GM12878 (cell line): ENCODE measurements around the gene NT5M. TPM values are rescaled to one million over a fixed set of nuclear protein-coding genes. Genes with fewer than 3 reads are reported as not detected.

ENCODE experiments used
- ATAC-seq: fragments of 200-7000 bp; cut with Tn5 transposase; 3 replicates; pipeline ENCODE4 v1.9.1; 2020; ENCODE audit warnings: mild to moderate bottlenecking, moderate library complexity
- BruUV-seq: library from RNA; stranded (reverse); fragments of 400-500 nt; replicated peaks from 2 replicates; lab custom pipeline; 2021; lab: Mats Ljungman, UMichigan
- CTCF ChIA-PET: fragments of 300-600 bp; sonication (Branson Sonifier 250); formaldehyde crosslinking; extraction: SDS; loops from one replicate; lab custom pipeline; 2021; ENCODE audit warnings: inconsistent platforms; lab: Yijun Ruan, JAX
- POLR2A ChIA-PET: fragments of 350-600 bp; formaldehyde crosslinking; extraction: SDS; loops from one replicate; lab custom pipeline; 2021; ENCODE audit warnings: inconsistent platforms; lab: Charles Lee
- RAD21 ChIA-PET: fragments of 300-600 bp; sonication (Branson Sonifier 250); formaldehyde crosslinking; loops from one replicate; lab custom pipeline; 2023; ENCODE audit warnings: antibody characterized with exemption; ENCODE audit not compliant: unreplicated experiment; lab: Charles Lee
- SMC1A ChIA-PET: fragments of 300-600 bp; sonication (Branson Sonifier 250); formaldehyde crosslinking; loops from one replicate; lab custom pipeline; 2023; ENCODE audit not compliant: unreplicated experiment, uncharacterized antibody; lab: Charles Lee
- DNase-seq: peaks from one replicate; pipeline ENCODE4 v3.0.0-alpha.2; 2011; ENCODE audit warnings: low read depth, low spot score
- FAIRE-seq: peaks from 3 replicates; lab custom pipeline; 2011; peaks lifted over from hg19 to GRCh38; lab: Jason Lieb, UNC
- H2AFZ ChIP-seq: 2 replicates; pipeline ENCODE4 v1.6.0; 2011; ENCODE audit warnings: low read depth, low read length, control low read depth; ENCODE audit not compliant: control insufficient read depth
- H3K27ac ChIP-seq: 2 replicates; pipeline ENCODE4 v1.5.1; 2011; ENCODE audit warnings: control low read depth; ENCODE audit not compliant: control insufficient read depth, insufficient read depth
- H3K27me3 ChIP-seq, 2 experiments: replicated peaks in 1 of 2; 2 replicates each; pipeline versions ENCODE4 v1.6.0 to v1.6.1; 2011; ENCODE audit warnings: low read length in 1 of 2; ENCODE audit not compliant: control insufficient read depth in 2 of 2, insufficient read depth in 2 of 2
- H3K36me3 ChIP-seq, 2 experiments: 2 replicates each; pipeline ENCODE4 v1.5.1; 2011; ENCODE audit warnings: low read length in 1 of 2; ENCODE audit not compliant: control insufficient read depth in 2 of 2, insufficient read depth in 2 of 2
- H3K4me1 ChIP-seq: 2 replicates; pipeline ENCODE4 v1.6.1; 2011; ENCODE audit warnings: mild to moderate bottlenecking, low read length, moderate library complexity, mixed read lengths; ENCODE audit not compliant: control insufficient read depth, insufficient read depth
- H3K4me2 ChIP-seq: 2 replicates; pipeline ENCODE4 v1.6.0; 2011; ENCODE audit warnings: control low read depth; ENCODE audit not compliant: control insufficient read depth, insufficient read depth
- H3K4me3 ChIP-seq: fragments of 200-600 bp; sonication (generic); 2 replicates; pipeline ENCODE4 v1.5.1; 2016
- H3K79me2 ChIP-seq: 2 replicates; pipeline ENCODE4 v1.6.0; 2011; ENCODE audit warnings: low read length; ENCODE audit not compliant: control insufficient read depth, insufficient read depth
- H3K9ac ChIP-seq: 2 replicates; pipeline ENCODE4 v1.8.0; 2011; ENCODE audit warnings: low read length, control low read depth, mixed read lengths; ENCODE audit not compliant: control insufficient read depth, insufficient read depth
- H3K9me3 ChIP-seq: replicated peaks from 3 replicates; pipeline ENCODE4 v1.5.1; 2011; ENCODE audit warnings: mild to moderate bottlenecking, low read length; ENCODE audit not compliant: control insufficient read depth, insufficient read depth
- H4K20me1 ChIP-seq: 2 replicates; pipeline ENCODE4 v1.6.0; 2011; ENCODE audit not compliant: control insufficient read depth, insufficient read depth
- CEBPB ChIP-seq, 2 experiments: fragments of 150-350 bp in 1 of 2; IDR thresholded peaks; 2 replicates each; pipeline ENCODE4 v1.6.1; 2012 to 2014; ENCODE audit warnings: low read depth in 2 of 2, low read length in 2 of 2, borderline replicate concordance in 1 of 2, inconsistent platforms in 1 of 2
- EED ChIP-seq: sonication (generic); IDR thresholded peaks from 2 replicates; pipeline ENCODE4 v1.6.1; 2016; ENCODE audit warnings: antibody characterized with exemption, low read depth
- MEF2B ChIP-seq: fragments of 450-650 bp; IDR thresholded peaks from 2 replicates; pipeline ENCODE4 v1.6.1; 2018; ENCODE audit warnings: mild to moderate bottlenecking, moderate library complexity; ENCODE audit not compliant: partially characterized antibody, poor library complexity, severe bottlenecking
- MYC ChIP-seq: IDR thresholded peaks from 2 replicates; pipeline ENCODE4 v1.6.1; 2011; ENCODE audit warnings: mild to moderate bottlenecking, low read length, moderate library complexity, inconsistent platforms; ENCODE audit not compliant: insufficient read depth, insufficient replicate concordance, insufficient read length, severe bottlenecking
- ZBTB40 ChIP-seq: fragments of 450-650 bp; IDR thresholded peaks from 2 replicates; pipeline ENCODE4 v1.6.1; 2016; ENCODE audit warnings: mild to moderate bottlenecking, moderate library complexity, borderline replicate concordance
- WGBS: methylation state at CpG from one replicate; pipeline ENCODE4 v1.1.6; 2016; ENCODE audit warnings: low lambda C conversion rate; ENCODE audit not compliant: insufficient replicate concordance, insufficient coverage; ENCODE audit errors: missing lambda C conversion rate; 5-methylcytosine and 5-hydroxymethylcytosine counted together
- in situ Hi-C: fragments of 300-500 bp; cut with MboI; formaldehyde crosslinking; loops from 9 replicates; pipeline ENCODE4 v1.14.3; 2018; ENCODE audit warnings: mixed read lengths
- intact Hi-C: fragments of 100-400 bp; cut with micrococcal nuclease; formaldehyde crosslinking; loops from one replicate; pipeline ENCODE4 v1.14.2; 2022; ENCODE audit not compliant: unreplicated experiment
- polyA plus RNA-seq, 11 experiments: library from polyadenylated mRNA; depleted of rRNA in 4 of 11; unstranded in 6 of 11; stranded (reverse) in 5 of 11; fragments of >200 nt; fragmentation: Nextera tagmentation in 4 of 11; fragmentation: Illumina TruSeq in 1 of 11; extraction: Ambion mirVana in 4 of 11; extraction: Trizol in 1 of 11; gene quantifications; 1 replicate in 1 of 11; 2 replicates in 10 of 11; pipeline versions ENCODE4 v1.2.1 to v1.2.3, GENCODE V29; 2011 to 2016; ENCODE audit warnings: inconsistent platforms in 2 of 11, missing spikeins in 2 of 11, low read depth in 1 of 11
- total RNA-seq, 4 experiments: library from RNA; depleted of rRNA in 3 of 4; stranded (reverse); fragments of >200 nt in 3 of 4; fragmentation: Illumina TruSeq in 1 of 4; extraction: Trizol in 1 of 4; gene quantifications; 2 replicates each; pipeline versions ENCODE4 v1.2.1 to v1.2.3, GENCODE V29; 2013 to 2021

Gene NT5M
- total and polyA plus RNA-seq, 10 of the 15 experiments (the other 5 are each of a cell fraction or from before 2014, with no cell fraction given) = 0.18 to 14.1 (median 2.9) TPM

- H3K36me3 ChIP-seq = no peaks in the 10 kb centered on the region
- in situ Hi-C loops = no loop called here
- H3K4me2 ChIP-seq = no peak overlapping the region
- ChIA-PET CTCF (no interaction called here), RAD21 (no interaction called here), POLR2A (no interaction called here), SMC1A (no interaction called here)
- no TSS peak for BruUV-seq
- H4K20me1 ChIP-seq = no peaks in the 10 kb centered on the region
- peaks cover 17% of the 10 kb centered on the region for H3K4me1 ChIP-seq
- H3K27ac ChIP-seq = no peak overlapping the region
- no peak for ATAC-seq
- no peaks in the 10 kb centered on the region; a peak in 2 of 4 replicates for H3K27me3 ChIP-seq
- no peak for DNase-seq
- no peak overlapping the region for H3K4me3 ChIP-seq
- WGBS = 32% methylated on average over 17 of the region's 17 CpGs
- intact Hi-C loops = no loop called here
- H3K9ac ChIP-seq = no peak overlapping the region
- H3K79me2 ChIP-seq = no peaks in the 10 kb centered on the region
- FAIRE-seq = no peak
- no peak overlapping the region for H2AFZ ChIP-seq
- no peak for TF ChIP-seq CEBPB (IDR thresholded peaks at IDR 0.05; ENCODE audit: borderline replicate concordance in 1 of 2, low read depth in 2 of 2, low read length in 2 of 2)
- TF ChIP-seq EED = no peak
- TF ChIP-seq MEF2B = no peak
- TF ChIP-seq MYC = no peak
- no peak for TF ChIP-seq ZBTB40
- no peaks in the 10 kb centered on the region for H3K9me3 ChIP-seq
These were observed 85.7 kb downstream of the NT5M start for GRCh38 chr17:17388657-17389496.
